ENCODE data around the gene RBM20. TPM values are rescaled to one million over a fixed set of nuclear protein-coding genes. Genes with fewer than 3 reads are reported as not detected.

Gene RBM20
- total and polyA plus RNA-seq, 2 of the 13 experiments (the other 11 are each of a cell fraction or from before 2014, with no cell fraction given), result 0.02 to 0.22 TPM

DNA sequence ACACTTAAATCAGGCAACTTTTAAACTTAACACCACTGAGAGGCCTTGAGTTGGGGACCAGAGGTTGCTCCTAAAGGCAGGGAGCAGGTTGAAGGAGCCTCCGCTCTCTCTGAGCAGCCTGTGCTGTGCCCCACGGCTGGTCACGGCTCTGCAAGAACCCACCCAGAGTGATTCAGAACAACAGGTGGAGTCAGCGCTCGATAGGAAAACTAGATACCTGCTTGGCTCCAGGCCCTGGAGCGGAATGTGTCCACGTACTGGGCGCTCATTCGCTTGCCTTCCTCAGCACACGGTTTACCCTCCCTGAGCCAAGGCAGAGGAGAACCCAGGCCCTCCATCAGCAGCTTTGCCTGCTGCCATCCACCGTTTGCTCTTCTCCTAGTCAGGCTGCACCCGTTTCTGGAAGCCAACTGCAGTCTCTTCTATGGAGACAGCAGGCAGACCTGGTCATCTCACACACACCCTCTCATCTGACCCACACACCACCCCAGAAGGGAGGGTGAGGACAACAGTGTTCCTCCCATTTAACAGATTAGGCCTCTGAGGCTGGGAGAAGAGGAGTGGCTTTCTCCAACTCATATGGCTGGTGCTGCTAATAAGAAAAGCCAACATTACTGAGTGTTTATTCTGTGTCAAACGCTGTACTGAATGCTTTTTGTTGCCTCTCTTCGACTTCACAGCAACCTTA lies 189.9 kb downstream of the RBM20 start:
- no peaks in the 10 kb centered on the region for H3K36me3 ChIP-seq (replicated peaks in 1 of 2; ENCODE audit: control insufficient read depth in 1 of 2, insufficient read depth in 2 of 2, low read length in 2 of 2)
- peak overlapping the region; percentile 43 to 62 (median 44) for H3K4me3 ChIP-seq (replicated peaks in 1 of 3; ENCODE audit: insufficient read depth in 1 of 3, low read depth in 2 of 3, low read length in 3 of 3)
- no peak for DNase-seq (ENCODE audit: low spot score)
- in situ Hi-C loops (cut with HindIII; ENCODE audit: extremely low pct_ligation_motif_present, low pct_unique_long_range_greater_than_20kb) (no loop called here), intact Hi-C loops (cut with micrococcal nuclease; ENCODE audit: unreplicated experiment) (loop anchor here (5.0 kb wide), 1 partner anchor 38 kb away; the partner anchor contains the start of gene PDCD4)
- peak overlapping the region; percentile 33 for H3K27ac ChIP-seq (ENCODE audit: extremely low read length, insufficient read depth, low read length)
- H3K27me3 ChIP-seq (ENCODE audit: control insufficient read depth in 1 of 2, insufficient read depth in 2 of 2, low read length in 2 of 2), result no peaks in the 10 kb centered on the region; a peak in 2 of 5 replicates
- FAIRE-seq, result no peak
- H3K4me2 ChIP-seq (ENCODE audit: low read depth, low read length), result peak overlapping the region; percentile 75
- no peaks in the 10 kb centered on the region for H3K9me3 ChIP-seq (ENCODE audit: low read length)
- peaks cover 89% of the 10 kb centered on the region for H3K4me1 ChIP-seq (ENCODE audit: insufficient read depth, low read length)
- no TSS peak for BruUV-seq (replicated peaks)
- peak; percentile 48 for ATAC-seq
- WGBS (ENCODE audit: low lambda C conversion rate), result 53% methylated on average over 9 of the region's 14 CpGs
- peak overlapping the region; percentile 52 for H3K9ac ChIP-seq (ENCODE audit: insufficient read depth, low read depth, low read length)
- H4K20me1 ChIP-seq (ENCODE audit: insufficient read depth, low read length), result no peaks in the 10 kb centered on the region
- no peaks in the 10 kb centered on the region for H3K79me2 ChIP-seq (ENCODE audit: insufficient read depth, low read length)
- H2AFZ ChIP-seq (ENCODE audit: low read length), result no peak overlapping the region
- ChIA-PET POLR2A (interaction anchor here (0.7 to 2.5 kb wide), 4 partner anchors 10 to 39 kb away, joined by 3 to 7 read pairs (median 4); partner anchors contain the start of gene PDCD4), CTCF (ENCODE audit: low intra/inter-chr PET ratio, low total read pairs) (no interaction called here)
- TF ChIP-seq KMT2A (CRISPR knock-in tag; IDR thresholded peaks at IDR 0.05) (no peak), FUBP1 (CRISPR knock-in tag; IDR thresholded peaks at IDR 0.05; ENCODE audit: borderline replicate concordance) (no peak), MXI1 (IDR thresholded peaks at IDR 0.05; ENCODE audit: borderline replicate concordance, low read depth, low read length) (no peak), ELK4 (CRISPR knock-in tag; IDR thresholded peaks at IDR 0.05; ENCODE audit: borderline replicate concordance) (no peak), FOXP1 (IDR thresholded peaks at IDR 0.05) (no peak), FOXP1 (CRISPR knock-in tag; IDR thresholded peaks at IDR 0.05) (no peak), NFKB2 (CRISPR knock-in tag; IDR thresholded peaks at IDR 0.05; ENCODE audit: borderline replicate concordance) (no peak), ZBTB38 (CRISPR knock-in tag; IDR thresholded peaks at IDR 0.05) (0 out of 2 replicates have a peak, but pooled peaks have one; percentile 36), ZNF501 (CRISPR knock-in tag; IDR thresholded peaks at IDR 0.05) (peak; percentile 14; the same call in 1 of the 2 replicates), AHR (CRISPR knock-in tag; IDR thresholded peaks at IDR 0.05) (no peak)
- TF ChIP-seq, protein P1, sequence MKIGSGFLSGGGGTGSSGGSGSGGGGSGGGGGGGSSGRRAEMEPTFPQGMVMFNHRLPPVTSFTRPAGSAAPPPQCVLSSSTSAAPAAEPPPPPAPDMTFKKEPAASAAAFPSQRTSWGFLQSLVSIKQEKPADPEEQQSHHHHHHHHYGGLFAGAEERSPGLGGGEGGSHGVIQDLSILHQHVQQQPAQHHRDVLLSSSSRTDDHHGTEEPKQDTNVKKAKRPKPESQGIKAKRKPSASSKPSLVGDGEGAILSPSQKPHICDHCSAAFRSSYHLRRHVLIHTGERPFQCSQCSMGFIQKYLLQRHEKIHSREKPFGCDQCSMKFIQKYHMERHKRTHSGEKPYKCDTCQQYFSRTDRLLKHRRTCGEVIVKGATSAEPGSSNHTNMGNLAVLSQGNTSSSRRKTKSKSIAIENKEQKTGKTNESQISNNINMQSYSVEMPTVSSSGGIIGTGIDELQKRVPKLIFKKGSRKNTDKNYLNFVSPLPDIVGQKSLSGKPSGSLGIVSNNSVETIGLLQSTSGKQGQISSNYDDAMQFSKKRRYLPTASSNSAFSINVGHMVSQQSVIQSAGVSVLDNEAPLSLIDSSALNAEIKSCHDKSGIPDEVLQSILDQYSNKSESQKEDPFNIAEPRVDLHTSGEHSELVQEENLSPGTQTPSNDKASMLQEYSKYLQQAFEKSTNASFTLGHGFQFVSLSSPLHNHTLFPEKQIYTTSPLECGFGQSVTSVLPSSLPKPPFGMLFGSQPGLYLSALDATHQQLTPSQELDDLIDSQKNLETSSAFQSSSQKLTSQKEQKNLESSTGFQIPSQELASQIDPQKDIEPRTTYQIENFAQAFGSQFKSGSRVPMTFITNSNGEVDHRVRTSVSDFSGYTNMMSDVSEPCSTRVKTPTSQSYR (CRISPR knock-in tag; IDR thresholded peaks at IDR 0.05; ENCODE audit: borderline replicate concordance), result no peak
- TF ChIP-seq, protein P2, sequence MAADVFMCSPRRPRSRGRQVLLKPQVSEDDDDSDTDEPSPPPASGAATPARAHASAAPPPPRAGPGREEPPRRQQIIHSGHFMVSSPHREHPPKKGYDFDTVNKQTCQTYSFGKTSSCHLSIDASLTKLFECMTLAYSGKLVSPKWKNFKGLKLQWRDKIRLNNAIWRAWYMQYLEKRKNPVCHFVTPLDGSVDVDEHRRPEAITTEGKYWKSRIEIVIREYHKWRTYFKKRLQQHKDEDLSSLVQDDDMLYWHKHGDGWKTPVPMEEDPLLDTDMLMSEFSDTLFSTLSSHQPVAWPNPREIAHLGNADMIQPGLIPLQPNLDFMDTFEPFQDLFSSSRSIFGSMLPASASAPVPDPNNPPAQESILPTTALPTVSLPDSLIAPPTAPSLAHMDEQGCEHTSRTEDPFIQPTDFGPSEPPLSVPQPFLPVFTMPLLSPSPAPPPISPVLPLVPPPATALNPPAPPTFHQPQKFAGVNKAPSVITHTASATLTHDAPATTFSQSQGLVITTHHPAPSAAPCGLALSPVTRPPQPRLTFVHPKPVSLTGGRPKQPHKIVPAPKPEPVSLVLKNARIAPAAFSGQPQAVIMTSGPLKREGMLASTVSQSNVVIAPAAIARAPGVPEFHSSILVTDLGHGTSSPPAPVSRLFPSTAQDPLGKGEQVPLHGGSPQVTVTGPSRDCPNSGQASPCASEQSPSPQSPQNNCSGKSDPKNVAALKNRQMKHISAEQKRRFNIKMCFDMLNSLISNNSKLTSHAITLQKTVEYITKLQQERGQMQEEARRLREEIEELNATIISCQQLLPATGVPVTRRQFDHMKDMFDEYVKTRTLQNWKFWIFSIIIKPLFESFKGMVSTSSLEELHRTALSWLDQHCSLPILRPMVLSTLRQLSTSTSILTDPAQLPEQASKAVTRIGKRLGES (CRISPR knock-in tag; IDR thresholded peaks at IDR 0.05; ENCODE audit: borderline replicate concordance), result no peak
- TF ChIP-seq, protein P3, sequence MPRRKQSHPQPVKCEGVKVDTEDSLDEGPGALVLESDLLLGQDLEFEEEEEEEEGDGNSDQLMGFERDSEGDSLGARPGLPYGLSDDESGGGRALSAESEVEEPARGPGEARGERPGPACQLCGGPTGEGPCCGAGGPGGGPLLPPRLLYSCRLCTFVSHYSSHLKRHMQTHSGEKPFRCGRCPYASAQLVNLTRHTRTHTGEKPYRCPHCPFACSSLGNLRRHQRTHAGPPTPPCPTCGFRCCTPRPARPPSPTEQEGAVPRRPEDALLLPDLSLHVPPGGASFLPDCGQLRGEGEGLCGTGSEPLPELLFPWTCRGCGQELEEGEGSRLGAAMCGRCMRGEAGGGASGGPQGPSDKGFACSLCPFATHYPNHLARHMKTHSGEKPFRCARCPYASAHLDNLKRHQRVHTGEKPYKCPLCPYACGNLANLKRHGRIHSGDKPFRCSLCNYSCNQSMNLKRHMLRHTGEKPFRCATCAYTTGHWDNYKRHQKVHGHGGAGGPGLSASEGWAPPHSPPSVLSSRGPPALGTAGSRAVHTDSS (CRISPR knock-in tag; conservative IDR thresholded peaks at IDR 0.05), result no peak
